CD4-positive, alpha-beta memory T cell (primary cell): ENCODE data around the gene CRYGS. TPM values are rescaled to one million over a fixed set of nuclear protein-coding genes. Genes with fewer than 3 reads are reported as not detected.
A peak's percentile ranks its signal among the peaks of the same experiment; 100 is the strongest.
"Not testable (repeated sequence)": the region's sequence is repeated elsewhere in the genome, so short reads cannot be mapped to it uniquely, and the experiment has no call there.

ENCODE experiments used
- CTCF ChIA-PET: fragments of 350-600 bp; sonication (Branson Sonifier 250); formaldehyde crosslinking; loops from one replicate; lab custom pipeline; 2021; ENCODE audit warnings: inconsistent platforms; ENCODE audit not compliant: partially characterized antibody; lab: Charles Lee
- POLR2A ChIA-PET: fragments of 350-600 bp; sonication (Branson Sonifier 250); formaldehyde crosslinking; loops from one replicate; lab custom pipeline; 2021; ENCODE audit not compliant: partially characterized antibody; lab: Charles Lee
- DNase-seq, 5 donors: peaks; one replicate each; pipeline versions ENCODE4 v3.0.0 to v3.0.0-alpha.2; 2020 to 2022; ENCODE audit warnings: mixed read lengths in 1 of 5
- H3K27ac ChIP-seq: one replicate; pipeline ENCODE4 v1.7.0; 2013; ENCODE audit warnings: low read depth, low read length
- H3K27me3 ChIP-seq: 2 replicates; pipeline ENCODE4 v1.7.0; 2013; ENCODE audit warnings: mild to moderate bottlenecking, low read length, moderate library complexity; ENCODE audit not compliant: insufficient read depth
- H3K36me3 ChIP-seq: 2 replicates; pipeline ENCODE4 v1.7.0; 2013; ENCODE audit warnings: mild to moderate bottlenecking, low read length, moderate library complexity; ENCODE audit not compliant: insufficient read depth
- H3K4me1 ChIP-seq: 2 replicates; pipeline ENCODE4 v1.7.0; 2013; ENCODE audit warnings: mild to moderate bottlenecking, low read length, moderate library complexity; ENCODE audit not compliant: insufficient read depth
- H3K4me3 ChIP-seq, 2 donors: one replicate each; pipeline ENCODE4 v1.7.0; 2013; ENCODE audit warnings: low read length in 2 of 2, mild to moderate bottlenecking in 1 of 2
- H3K9me3 ChIP-seq, 2 donors: one replicate each; pipeline ENCODE4 v1.7.0; 2013; ENCODE audit warnings: low read length in 2 of 2, control low read depth in 1 of 2; ENCODE audit not compliant: control insufficient read depth in 1 of 2
- H3K27ac Mint-ChIP-seq, 7 donors: one replicate each; pipeline ENCODE4 v1.8.0; 2020 to 2021; ENCODE audit warnings: mixed read lengths in 7 of 7, mild to moderate bottlenecking in 6 of 7, inconsistent platforms in 3 of 7, moderate library complexity in 3 of 7
- H3K27me3 Mint-ChIP-seq, 2 donors: one replicate each; pipeline ENCODE4 v1.8.0; 2020 to 2021; ENCODE audit warnings: mixed read lengths in 2 of 2
- H3K36me3 Mint-ChIP-seq, 2 donors: one replicate each; pipeline ENCODE4 v1.8.0; 2020 to 2021; ENCODE audit warnings: mixed read lengths in 2 of 2, inconsistent platforms in 1 of 2, mild to moderate bottlenecking in 1 of 2
- H3K4me1 Mint-ChIP-seq, 4 donors: one replicate each; pipeline ENCODE4 v1.8.0; 2020 to 2021; ENCODE audit warnings: mixed read lengths in 4 of 4, mild to moderate bottlenecking in 1 of 4
- H3K4me3 Mint-ChIP-seq, 8 donors: one replicate each; pipeline ENCODE4 v1.8.0; 2020 to 2021; ENCODE audit warnings: mixed read lengths in 8 of 8, mild to moderate bottlenecking in 7 of 8, moderate library complexity in 6 of 8, inconsistent platforms in 3 of 8
- H3K9me3 Mint-ChIP-seq, 8 donors: one replicate each; pipeline ENCODE4 v1.8.0; 2020 to 2021; ENCODE audit warnings: mixed read lengths in 8 of 8, mild to moderate bottlenecking in 5 of 8, inconsistent platforms in 3 of 8, moderate library complexity in 1 of 8
- intact Hi-C: fragments of 100-400 bp; cut with micrococcal nuclease; formaldehyde crosslinking; loops from one replicate; pipeline ENCODE4 v1.15.1; 2023
- polyA plus RNA-seq, 2 donors: library from polyadenylated mRNA; unstranded; fragments of 300-500 nt; fragmentation: Illumina TruSeq; gene quantifications; one replicate each; pipeline ENCODE4 v1.2.3, GENCODE V29; 2021
- total RNA-seq, 2 experiments: library from RNA; stranded (reverse); gene quantifications; one replicate each; pipeline ENCODE4 v1.2.3, GENCODE V29; 2021

Gene CRYGS
- total and polyA plus RNA-seq, 4 experiments from 2014 or later, result 1.2 to 12.6 (median 12.1) TPM; not detected in 1

GRCh38 chr3:186531694-186532093 lies 12.5 kb downstream of the CRYGS start:
- Mint-ChIP-seq H3K27ac (peak overlapping the region in 2 of 7 donors; percentile 31 to 86), H3K4me1 (peaks cover 23 to 61% (median 40%) of the 10 kb centered on the region in 4 donors), H3K36me3 (peaks cover 0 to 11% of the 10 kb centered on the region in 2 donors)
- H3K9me3 Mint-ChIP-seq, H3K4me3 Mint-ChIP-seq, DNase-seq, H3K9me3 ChIP-seq, intact Hi-C loops, H3K27ac ChIP-seq, H3K27me3 Mint-ChIP-seq, H3K36me3 ChIP-seq, H3K4me3 ChIP-seq, H3K27me3 ChIP-seq: not testable (repeated sequence)
- CTCF ChIA-PET, result interaction anchor here (1.6 to 12.3 kb wide), 2 partner anchors 10 to 552 kb away, joined by 5 to 185 read pairs; no protein-coding TSS in a partner anchor
- POLR2A ChIA-PET, result interaction anchor here (4.1 kb wide), 1 partner anchor 12 kb away, joined by 26 read pairs; no protein-coding TSS in a partner anchor
- peaks cover 40% of the 10 kb centered on the region for H3K4me1 ChIP-seq

DNA sequence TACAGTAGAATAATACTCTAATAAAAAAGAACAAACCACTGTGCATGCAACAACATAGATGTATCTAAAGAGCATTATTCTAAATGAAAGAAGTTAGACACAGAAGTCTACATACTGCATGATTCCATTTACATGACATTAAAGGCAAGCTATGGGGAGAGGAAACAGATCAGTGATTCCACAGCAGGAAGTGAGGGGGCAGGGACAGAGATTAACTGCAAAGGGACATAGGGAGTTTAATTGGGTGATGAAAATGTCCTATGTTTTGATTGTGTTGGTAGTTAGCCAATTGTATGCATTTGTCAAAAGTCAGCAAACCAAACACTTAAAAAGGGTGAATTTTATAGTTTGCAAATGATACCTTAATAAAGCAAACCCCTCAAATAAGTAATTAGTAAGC lies 13.8 kb downstream of the CRYGS start:
- no peaks in the 10 kb centered on the region for H3K9me3 ChIP-seq
- intact Hi-C loops, result no loop called here
- H3K27me3 Mint-ChIP-seq, result no peaks in the 10 kb centered on the region
- POLR2A ChIA-PET, result no interaction called here
- H3K9me3 Mint-ChIP-seq, result no peaks in the 10 kb centered on the region
- peaks cover 40% of the 10 kb centered on the region for H3K4me1 ChIP-seq
- H3K4me3 ChIP-seq, result no peak overlapping the region
- no peak overlapping the region for H3K27ac ChIP-seq
- CTCF ChIA-PET, result interaction anchor here (3.9 kb wide), 1 partner anchor 9 kb away, joined by 29 read pairs; no protein-coding TSS in a partner anchor
- H3K27me3 ChIP-seq, result no peaks in the 10 kb centered on the region
- H3K36me3 ChIP-seq, result no peaks in the 10 kb centered on the region
- peak overlapping the region in 2 of 7 donors; percentile 10 to 21 for H3K27ac Mint-ChIP-seq
- no peak for DNase-seq
- H3K4me1 Mint-ChIP-seq, result peaks cover 23 to 56% (median 40%) of the 10 kb centered on the region in 4 donors
- peaks cover 0 to 11% of the 10 kb centered on the region in 2 donors for H3K36me3 Mint-ChIP-seq
- no peak overlapping the region for H3K4me3 Mint-ChIP-seq

- peaks cover 0 to 11% of the 10 kb centered on the region in 2 donors for H3K36me3 Mint-ChIP-seq
- CTCF ChIA-PET, result interaction anchor here (1.1 to 3.9 kb wide), 3 partner anchors 10 to 88 kb away, joined by 3 to 29 read pairs (median 4); no protein-coding TSS in a partner anchor
- no peaks in the 10 kb centered on the region for H3K9me3 Mint-ChIP-seq
- Histone ChIP-seq H3K4me1 (peaks cover 33% of the 10 kb centered on the region), H3K9me3 (no peaks in the 10 kb centered on the region), H3K4me3 (no peak overlapping the region), H3K27me3 (no peaks in the 10 kb centered on the region), H3K36me3 (no peaks in the 10 kb centered on the region), H3K27ac (no peak overlapping the region)
- DNase-seq, result no peak
- no peaks in the 10 kb centered on the region for H3K27me3 Mint-ChIP-seq
- POLR2A ChIA-PET, result interaction anchor here (0.8 to 0.9 kb wide), 2 partner anchors 11 to 13 kb away, joined by 3 to 4 read pairs; no protein-coding TSS in a partner anchor
- peak overlapping the region in 1 of 8 donors; percentile 29 for H3K4me3 Mint-ChIP-seq
- intact Hi-C loops, result no loop called here
- H3K4me1 Mint-ChIP-seq, result peaks cover 14 to 45% (median 31%) of the 10 kb centered on the region in 4 donors
- H3K27ac Mint-ChIP-seq, result peak overlapping the region in 3 of 7 donors; percentile 5 to 26 (median 7)
Measured at GRCh38 chr3:186529201-186529999, 14.8 kb downstream of the CRYGS start.

DNA sequence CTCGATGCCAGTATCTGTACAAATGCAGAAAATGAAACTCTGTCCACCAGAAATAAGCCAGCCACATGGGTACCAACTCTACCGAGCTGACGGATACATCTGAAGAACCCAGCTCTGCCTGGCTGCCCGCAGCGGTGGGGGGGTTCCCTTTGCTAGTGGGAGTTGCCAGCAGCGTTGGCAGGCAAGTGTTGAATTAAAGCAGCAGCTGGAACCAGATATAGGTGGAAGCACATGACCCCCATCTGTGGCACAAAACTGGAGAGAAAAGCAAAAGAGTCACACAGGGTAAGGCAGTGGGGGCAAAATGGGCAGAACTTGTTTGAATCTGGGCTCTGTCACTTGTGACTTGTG lies 17.9 kb downstream of the CRYGS start:
- Mint-ChIP-seq H3K27me3 (no peaks in the 10 kb centered on the region), H3K4me1 (peaks cover 14 to 33% (median 25%) of the 10 kb centered on the region in 4 donors), H3K4me3 (no peak overlapping the region), H3K36me3 (peaks cover 0 to 15% of the 10 kb centered on the region in 2 donors), H3K27ac (peak overlapping the region in 1 of 7 donors; percentile 5), H3K9me3 (no peaks in the 10 kb centered on the region)
- Histone ChIP-seq H3K27me3 (no peaks in the 10 kb centered on the region), H3K9me3 (no peaks in the 10 kb centered on the region), H3K36me3 (no peaks in the 10 kb centered on the region), H3K4me1 (peaks cover 19% of the 10 kb centered on the region), H3K4me3 (no peak overlapping the region), H3K27ac (no peak overlapping the region)
- intact Hi-C loops, result no loop called here
- DNase-seq, result no peak
- ChIA-PET CTCF (interaction anchor here (1.4 kb wide), 1 partner anchor 9 kb away, joined by 7 read pairs; no protein-coding TSS in a partner anchor), POLR2A (no interaction called here)

DNA sequence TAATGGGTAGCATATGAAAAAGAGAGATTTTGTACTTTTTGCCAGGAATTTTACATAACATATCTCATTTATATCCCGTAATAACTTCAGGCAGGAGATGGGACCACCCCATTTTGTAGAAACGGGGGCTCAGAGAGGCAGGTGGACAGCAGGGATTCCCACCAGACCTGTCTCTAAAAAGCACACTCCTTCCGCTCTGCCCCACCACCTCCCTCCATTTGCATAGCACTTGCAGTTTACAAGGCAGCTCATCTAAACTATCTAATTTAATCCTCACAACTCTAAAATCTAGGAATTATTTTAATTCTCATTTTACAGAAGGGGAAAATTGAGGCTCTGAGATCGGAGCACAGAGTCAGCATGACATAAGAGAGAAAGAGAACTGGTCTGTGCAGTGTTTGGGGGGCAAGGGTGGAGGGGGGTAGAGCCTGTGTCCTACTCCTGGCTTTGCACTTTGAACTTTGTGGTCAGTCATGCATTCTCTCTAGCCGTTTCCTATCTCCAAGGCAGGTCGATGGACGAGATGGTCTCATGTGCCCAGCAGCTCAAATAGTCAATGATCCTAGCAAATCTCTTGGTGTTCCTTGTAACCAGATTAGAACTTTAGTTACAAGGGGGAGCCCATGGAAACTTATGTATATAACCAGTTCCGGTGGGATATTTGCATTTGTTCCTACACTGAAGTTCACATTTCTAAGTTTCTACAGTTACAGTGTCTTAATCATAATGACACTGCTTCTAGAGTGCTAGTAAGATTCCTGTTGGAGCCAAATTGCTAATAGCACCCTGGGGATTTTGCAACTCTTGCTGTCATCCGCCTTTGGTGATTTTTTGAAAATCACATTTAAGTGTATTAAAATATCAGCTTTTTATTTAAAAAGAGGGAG lies 18.6 kb downstream of the CRYGS start:
- no peak overlapping the region for H3K27ac Mint-ChIP-seq
- CTCF ChIA-PET, result interaction anchor here (0.6 to 1.4 kb wide), 2 partner anchors 9 to 11 kb away, joined by 3 to 7 read pairs; no protein-coding TSS in a partner anchor
- Histone ChIP-seq H3K4me1 (peaks cover 25% of the 10 kb centered on the region), H3K27me3 (no peaks in the 10 kb centered on the region), H3K27ac (no peak overlapping the region), H3K9me3 (no peaks in the 10 kb centered on the region), H3K4me3 (no peak overlapping the region), H3K36me3 (no peaks in the 10 kb centered on the region)
- H3K4me1 Mint-ChIP-seq, result peaks cover 20 to 34% (median 27%) of the 10 kb centered on the region in 4 donors
- H3K27me3 Mint-ChIP-seq, result no peaks in the 10 kb centered on the region
- no peak overlapping the region for H3K4me3 Mint-ChIP-seq
- H3K9me3 Mint-ChIP-seq, result no peaks in the 10 kb centered on the region
- POLR2A ChIA-PET, result no interaction called here
- H3K36me3 Mint-ChIP-seq, result peaks cover 0 to 15% of the 10 kb centered on the region in 2 donors
- intact Hi-C loops, result no loop called here
- no peak for DNase-seq

GRCh38 chr3:186524616-186525015 lies 19.6 kb downstream of the CRYGS start:
- H3K4me3 ChIP-seq, result no peak overlapping the region
- Mint-ChIP-seq H3K27me3 (no peaks in the 10 kb centered on the region), H3K9me3 (no peaks in the 10 kb centered on the region), H3K36me3 (peaks cover 0 to 15% of the 10 kb centered on the region in 2 donors), H3K4me3 (no peak overlapping the region), H3K4me1 (peaks cover 19 to 39% (median 29%) of the 10 kb centered on the region in 4 donors), H3K27ac (peak overlapping the region in 1 of 7 donors; percentile 68)
- no peaks in the 10 kb centered on the region for H3K27me3 ChIP-seq
- ChIA-PET CTCF (interaction anchor here (0.6 kb wide), 1 partner anchor 12 kb away, joined by 3 read pairs; no protein-coding TSS in a partner anchor), POLR2A (no interaction called here)
- no peaks in the 10 kb centered on the region for H3K36me3 ChIP-seq
- intact Hi-C loops, result no loop called here
- H3K27ac ChIP-seq, result no peak overlapping the region
- no peaks in the 10 kb centered on the region for H3K9me3 ChIP-seq
- DNase-seq, result no peak
- peaks cover 27% of the 10 kb centered on the region for H3K4me1 ChIP-seq
